ENCODE measurements around the gene UPK3A.
A peak's percentile ranks its signal among the peaks of the same experiment; 100 is the strongest.

The UPK3A gene

GRCh38 chr22:45265535-45265934 lies 19.2 kb upstream of the UPK3A start:
- DNase-seq (ENCODE audit: low read depth), result no peak
- no peak overlapping the region for H3K4me3 ChIP-seq (ENCODE audit: low read depth, low read length)
- no peak for TF ChIP-seq CTCF (IDR thresholded peaks at IDR 0.05; ENCODE audit: insufficient read depth, low read depth, low read length, missing control alignments)

GRCh38 chr22:45268167-45268957 lies 16.4 kb upstream of the UPK3A start:
- H3K4me3 ChIP-seq (ENCODE audit: low read depth, low read length), result peak overlapping the region; percentile 51
- no peak for TF ChIP-seq CTCF (IDR thresholded peaks at IDR 0.05; ENCODE audit: insufficient read depth, low read depth, low read length, missing control alignments)
- no peak for DNase-seq (ENCODE audit: low read depth)

DNA sequence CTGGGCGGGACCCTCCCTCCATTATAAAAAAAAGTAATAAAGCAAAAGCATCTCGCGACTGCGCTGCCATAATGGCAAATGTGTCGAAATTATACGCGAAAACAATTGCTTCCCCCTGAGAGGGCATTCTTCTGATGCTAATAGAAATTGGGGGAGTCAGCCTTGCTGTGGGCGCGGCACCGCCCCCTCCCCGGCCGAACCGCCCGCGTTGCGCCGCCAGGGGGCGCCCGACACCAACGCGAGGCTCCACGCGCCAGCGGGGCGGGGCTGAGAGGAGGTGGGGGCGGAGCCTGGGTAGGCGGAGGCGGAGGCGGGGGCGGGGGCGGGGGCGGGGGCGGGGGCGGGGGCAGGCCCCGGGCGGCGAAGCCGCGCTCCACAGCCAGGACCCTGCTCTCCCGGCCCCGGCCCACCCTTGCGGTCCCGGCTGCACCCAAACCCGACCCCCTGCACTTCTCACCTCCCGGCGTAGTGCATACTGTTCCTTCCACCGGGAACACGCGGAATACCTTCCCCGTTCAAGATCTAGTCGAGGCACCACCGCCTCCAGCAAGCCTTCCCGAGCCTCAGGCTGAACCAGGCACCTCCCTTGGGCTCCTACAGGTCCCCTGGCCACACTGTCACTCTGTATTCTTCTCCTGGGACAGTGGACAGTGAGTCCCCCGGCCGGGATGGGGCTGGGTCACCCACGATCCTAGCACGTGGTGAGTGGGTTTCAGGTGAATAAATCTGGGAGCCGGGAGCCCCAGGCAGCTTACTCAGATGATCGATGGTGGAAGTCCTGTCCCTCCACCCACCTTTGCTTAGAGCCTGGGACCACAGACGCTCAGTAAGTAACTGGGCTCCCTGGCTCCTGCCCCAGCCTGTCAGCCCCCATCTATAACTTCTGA lies 15.5 kb upstream of the UPK3A start:
- peak overlapping the region; percentile 52 for H3K4me3 ChIP-seq (ENCODE audit: low read depth, low read length)
- DNase-seq (ENCODE audit: low read depth), result peak; percentile 88
- peak; percentile 78 for TF ChIP-seq CTCF (IDR thresholded peaks at IDR 0.05; ENCODE audit: insufficient read depth, low read depth, low read length, missing control alignments)

- H3K4me3 ChIP-seq (ENCODE audit: low read depth, low read length), result no peak overlapping the region
- no peak for DNase-seq (ENCODE audit: low read depth)
- TF ChIP-seq CTCF (IDR thresholded peaks at IDR 0.05; ENCODE audit: insufficient read depth, low read depth, low read length, missing control alignments), result no peak
These were observed 14.4 kb upstream of the UPK3A start for GRCh38 chr22:45270095-45271020.

DNA sequence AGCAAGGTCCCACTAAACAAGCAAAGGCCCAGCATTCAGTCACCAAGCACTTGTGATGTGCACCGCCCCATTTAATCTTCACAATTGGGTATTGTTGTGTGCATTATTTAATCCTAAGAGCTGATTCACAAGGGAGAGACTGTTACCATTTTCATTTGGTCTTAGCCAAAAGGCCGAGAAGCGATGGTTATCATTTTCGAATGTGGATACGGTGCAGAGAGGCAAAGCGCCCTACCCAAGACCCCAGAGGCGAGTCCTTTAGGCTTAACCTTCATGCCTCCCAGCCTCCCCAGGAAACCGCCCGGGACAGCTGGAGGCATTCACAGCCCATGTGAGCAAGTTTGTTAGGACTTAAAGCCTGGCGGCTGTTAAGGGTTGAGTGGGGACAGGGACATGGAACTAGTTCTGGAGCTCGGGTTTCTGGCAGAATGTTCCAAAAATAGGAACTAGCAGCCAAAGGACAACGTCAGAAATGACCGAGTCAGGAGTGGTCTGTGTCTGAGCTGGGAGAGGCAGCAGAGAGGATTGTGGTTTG lies 13.0 kb upstream of the UPK3A start:
- DNase-seq (ENCODE audit: low read depth), result no peak
- no peak overlapping the region for H3K4me3 ChIP-seq (ENCODE audit: low read depth, low read length)
- no peak for TF ChIP-seq CTCF (IDR thresholded peaks at IDR 0.05; ENCODE audit: insufficient read depth, low read depth, low read length, missing control alignments)

GRCh38 chr22:45272498-45272897 lies 12.3 kb upstream of the UPK3A start:
- no peak for DNase-seq (ENCODE audit: low read depth)
- no peak overlapping the region for H3K4me3 ChIP-seq (ENCODE audit: low read depth, low read length)
- no peak for TF ChIP-seq CTCF (IDR thresholded peaks at IDR 0.05; ENCODE audit: insufficient read depth, low read depth, low read length, missing control alignments)

All from GM12865 (cell line).